ENCODE data around the gene CABP7. TPM values are rescaled to one million over a fixed set of nuclear protein-coding genes. Genes with fewer than 3 reads are reported as not detected.

The CABP7 gene
- total RNA-seq, 4 donors from 2014 or later, result 0.20 TPM; not detected in 3

DNA sequence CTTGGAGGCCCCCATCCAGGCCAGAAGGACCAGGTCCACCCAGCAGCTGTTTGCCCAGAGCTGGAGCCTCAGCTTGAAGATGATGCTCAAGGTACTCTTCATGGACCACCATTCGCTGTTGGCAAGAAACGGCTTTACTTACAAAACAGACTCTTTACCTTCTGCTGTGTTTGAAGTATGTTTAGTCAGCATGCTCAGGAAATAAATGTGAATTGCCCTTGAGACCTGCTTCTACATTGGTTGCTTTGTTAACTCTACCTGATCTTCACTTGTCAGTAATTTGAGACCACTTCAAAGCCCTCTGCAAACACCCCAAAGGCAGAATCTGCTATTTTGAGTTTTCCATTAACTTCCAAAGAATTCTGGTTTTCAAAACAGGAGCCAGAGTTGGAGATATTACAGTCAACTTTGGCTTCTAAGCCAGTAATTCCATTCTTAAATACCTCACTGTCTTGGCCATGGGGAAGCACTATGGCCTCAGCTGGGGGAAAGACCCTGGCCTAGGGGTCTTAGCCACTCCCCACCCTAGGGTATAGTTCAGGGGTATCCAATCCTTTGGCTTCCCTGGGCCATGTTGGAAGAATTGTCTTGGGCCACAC, 50.0 kb downstream of the CABP7 start:
- peaks cover 0 to 36% (median 7%) of the 10 kb centered on the region in 3 donors for H3K36me3 ChIP-seq
- no peak for DNase-seq (ENCODE audit: low spot score in 2 of 2)
- H3K4me1 ChIP-seq, result peaks cover 0 to 38% (median 24%) of the 10 kb centered on the region in 4 donors
- no peak overlapping the region for H3K27ac ChIP-seq
- H3K27me3 ChIP-seq, result no peaks in the 10 kb centered on the region
- TF ChIP-seq POLR2A (IDR thresholded peaks at IDR 0.05), result no peak
- TF ChIP-seq, protein P1, sequence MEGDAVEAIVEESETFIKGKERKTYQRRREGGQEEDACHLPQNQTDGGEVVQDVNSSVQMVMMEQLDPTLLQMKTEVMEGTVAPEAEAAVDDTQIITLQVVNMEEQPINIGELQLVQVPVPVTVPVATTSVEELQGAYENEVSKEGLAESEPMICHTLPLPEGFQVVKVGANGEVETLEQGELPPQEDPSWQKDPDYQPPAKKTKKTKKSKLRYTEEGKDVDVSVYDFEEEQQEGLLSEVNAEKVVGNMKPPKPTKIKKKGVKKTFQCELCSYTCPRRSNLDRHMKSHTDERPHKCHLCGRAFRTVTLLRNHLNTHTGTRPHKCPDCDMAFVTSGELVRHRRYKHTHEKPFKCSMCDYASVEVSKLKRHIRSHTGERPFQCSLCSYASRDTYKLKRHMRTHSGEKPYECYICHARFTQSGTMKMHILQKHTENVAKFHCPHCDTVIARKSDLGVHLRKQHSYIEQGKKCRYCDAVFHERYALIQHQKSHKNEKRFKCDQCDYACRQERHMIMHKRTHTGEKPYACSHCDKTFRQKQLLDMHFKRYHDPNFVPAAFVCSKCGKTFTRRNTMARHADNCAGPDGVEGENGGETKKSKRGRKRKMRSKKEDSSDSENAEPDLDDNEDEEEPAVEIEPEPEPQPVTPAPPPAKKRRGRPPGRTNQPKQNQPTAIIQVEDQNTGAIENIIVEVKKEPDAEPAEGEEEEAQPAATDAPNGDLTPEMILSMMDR (IDR thresholded peaks at IDR 0.05), result no peak
- no peak for TF ChIP-seq EP300 (IDR thresholded peaks at IDR 0.05)
- H3K4me3 ChIP-seq, result no peak overlapping the region
- no peaks in the 10 kb centered on the region for H3K9me3 ChIP-seq
- 91 to 94% methylated on average over 2 of the region's 2 CpGs for WGBS, 2 donors

DNA sequence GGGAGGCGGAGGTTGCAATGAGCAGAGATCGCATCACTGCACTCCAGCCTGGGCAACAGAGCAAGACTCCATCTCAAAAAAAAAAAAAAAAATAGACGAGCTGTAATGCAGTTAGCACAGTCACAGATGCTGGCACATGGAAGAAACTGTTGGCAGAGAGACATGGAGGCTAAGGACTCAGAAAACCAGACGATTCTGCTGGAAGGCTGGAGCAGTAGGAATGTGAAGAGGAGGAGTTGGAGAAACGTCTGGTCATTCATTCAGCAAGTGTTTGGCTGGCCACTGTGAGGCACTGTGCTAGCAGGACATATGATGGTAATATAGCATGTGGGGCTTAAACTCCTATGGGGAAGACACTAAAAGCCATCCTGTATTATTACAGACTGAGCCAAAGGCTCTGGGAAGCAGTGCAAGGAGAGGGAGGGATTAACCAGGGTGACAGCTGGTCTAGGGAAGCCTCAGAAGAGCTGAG, 52.4 kb downstream of the CABP7 start:
- TF ChIP-seq POLR2A (IDR thresholded peaks at IDR 0.05), result no peak
- no peak for TF ChIP-seq EP300 (IDR thresholded peaks at IDR 0.05)
- TF ChIP-seq, protein P1 (IDR thresholded peaks at IDR 0.05), result no peak
- no peak for DNase-seq (ENCODE audit: low spot score in 2 of 2)
- no peaks in the 10 kb centered on the region for H3K27me3 ChIP-seq
- H3K4me1 ChIP-seq, result peaks cover 0 to 25% (median 12%) of the 10 kb centered on the region in 4 donors
- no peak overlapping the region for H3K4me3 ChIP-seq
- WGBS, 2 donors, result 46 to 49% methylated on average over 5 of the region's 5 CpGs
- no peaks in the 10 kb centered on the region for H3K9me3 ChIP-seq
- peaks cover 0 to 36% (median 7%) of the 10 kb centered on the region in 3 donors for H3K36me3 ChIP-seq
- H3K27ac ChIP-seq, result no peak overlapping the region

DNA sequence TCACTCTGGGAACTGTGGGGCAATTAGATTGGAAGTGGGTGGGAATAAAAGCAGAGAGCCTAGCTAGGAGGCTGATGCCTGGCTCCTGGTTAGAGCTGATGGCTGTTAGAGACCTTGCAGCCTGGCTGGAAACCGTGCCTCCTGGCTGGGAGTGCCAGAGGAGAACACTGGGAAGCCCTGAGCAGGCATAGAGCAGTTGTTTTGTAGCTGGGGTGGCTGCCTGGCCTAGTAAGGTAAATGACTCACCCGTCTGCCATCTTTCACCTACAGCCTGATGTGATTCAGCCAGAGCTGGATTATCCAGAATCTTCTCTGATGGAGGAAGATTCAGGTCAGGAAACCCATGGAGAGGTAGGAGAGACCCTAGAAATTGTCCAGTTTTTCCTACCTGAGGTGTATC, 53.4 kb downstream of the CABP7 start:
- peaks cover 0 to 18% (median 9%) of the 10 kb centered on the region in 4 donors for H3K4me1 ChIP-seq
- WGBS, 2 donors, result 81 to 84% methylated on average over 2 of the region's 2 CpGs
- H3K27ac ChIP-seq, result peak overlapping the region in 1 of 4 donors; percentile 13
- no peak for DNase-seq (ENCODE audit: low spot score in 2 of 2)
- H3K36me3 ChIP-seq, result peaks cover 0 to 36% (median 7%) of the 10 kb centered on the region in 3 donors
- no peak overlapping the region for H3K4me3 ChIP-seq
- no peak for TF ChIP-seq POLR2A (IDR thresholded peaks at IDR 0.05)
- TF ChIP-seq, protein P1 (IDR thresholded peaks at IDR 0.05), result no peak
- TF ChIP-seq EP300 (IDR thresholded peaks at IDR 0.05), result no peak
- H3K27me3 ChIP-seq, result no peaks in the 10 kb centered on the region
- H3K9me3 ChIP-seq, result no peaks in the 10 kb centered on the region

DNA sequence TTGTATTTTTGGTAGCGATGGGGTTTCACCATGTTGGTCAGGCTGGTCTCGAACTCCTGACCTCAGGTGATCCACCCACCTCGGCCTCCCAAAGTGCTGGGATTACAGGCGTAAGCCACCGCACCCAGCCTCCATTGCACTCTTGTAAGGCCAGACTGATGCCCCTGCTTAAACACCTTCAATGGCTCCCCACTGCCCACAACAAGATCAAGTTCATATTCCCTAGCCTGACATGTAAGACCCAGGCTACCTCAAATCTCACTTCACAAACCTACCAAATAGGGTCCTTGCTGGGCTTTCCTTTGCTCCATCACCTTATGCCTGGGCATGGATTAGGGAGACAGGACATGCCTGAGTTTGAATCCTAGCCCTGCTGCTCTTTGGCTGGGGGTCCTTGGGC, 60.4 kb downstream of the CABP7 start:
- Histone ChIP-seq H3K4me1 (peaks cover 0 to 58% (median 39%) of the 10 kb centered on the region in 4 donors), H3K4me3 (no peak overlapping the region), H3K9me3 (no peaks in the 10 kb centered on the region), H3K27ac (peak overlapping the region in 3 of 4 donors; percentile 10 to 88 (median 83)), H3K27me3 (no peaks in the 10 kb centered on the region), H3K36me3 (no peaks in the 10 kb centered on the region)
- WGBS, 2 donors, result 96 to 98% methylated on average over 5 of the region's 5 CpGs
- no peak for DNase-seq (ENCODE audit: low spot score in 2 of 2)
- TF ChIP-seq, protein P1 (IDR thresholded peaks at IDR 0.05), result no peak
- TF ChIP-seq POLR2A (IDR thresholded peaks at IDR 0.05) (no peak), EP300 (IDR thresholded peaks at IDR 0.05) (no peak)

Data from tibial nerve (tissue), 4 donors.